Sigmoid colon (tissue), 7 donors: ENCODE measurements around the gene NUP160. TPM values are rescaled to one million over a fixed set of nuclear protein-coding genes. Genes with fewer than 3 reads are reported as not detected.
"Not testable (repeated sequence)": the region's sequence is repeated elsewhere in the genome, so short reads cannot be mapped to it uniquely, and the experiment has no call there.

Experiments used
- DNase-seq: peaks from one replicate; pipeline ENCODE4 v3.0.0-alpha.2; 2019
- H3K27ac ChIP-seq, 4 donors: fragments of 200-600 bp; sonication (generic); one replicate each; pipeline ENCODE4 v1.5.1; 2016 to 2019; ENCODE audit warnings: mild to moderate bottlenecking in 1 of 4
- H3K27me3 ChIP-seq, 3 donors: fragments of 200-600 bp; sonication (generic); one replicate each; pipeline ENCODE4 v1.5.1; 2019; ENCODE audit warnings: mild to moderate bottlenecking in 1 of 3
- H3K36me3 ChIP-seq, 4 donors: fragments of 200-600 bp; sonication (generic); one replicate each; pipeline ENCODE4 v1.5.1; 2016 to 2019
- H3K4me1 ChIP-seq, 4 donors: fragments of 200-600 bp; sonication (generic); one replicate each; pipeline ENCODE4 v1.5.1; 2017 to 2019
- H3K4me3 ChIP-seq, 4 donors: fragments of 200-600 bp; sonication (generic); one replicate each; pipeline ENCODE4 v1.5.1; 2017 to 2019; ENCODE audit warnings: mild to moderate bottlenecking in 2 of 4, moderate library complexity in 1 of 4
- H3K9me3 ChIP-seq, 4 donors: fragments of 200-600 bp in 3 of 4; sonication (generic) in 3 of 4; one replicate each; pipeline versions ENCODE4 v1.5.1 to v1.6.1; 2013 to 2019
- CTCF ChIP-seq, 4 experiments: fragments of 450-650 bp in 3 of 4; fragments of 200-600 bp in 1 of 4; IDR thresholded peaks; one replicate each; pipeline ENCODE4 v1.5.1; 2016 to 2019; ENCODE audit warnings: antibody characterized with exemption in 4 of 4, mild to moderate bottlenecking in 3 of 4, moderate library complexity in 2 of 4
- EP300 ChIP-seq, 4 donors: sonication (generic); formaldehyde crosslinking; IDR thresholded peaks; one replicate each; pipeline ENCODE4 v1.6.1; 2017; ENCODE audit warnings: antibody characterized with exemption in 4 of 4
- POLR2A ChIP-seq, 2 donors: fragments of 450-650 bp; IDR thresholded peaks; one replicate each; pipeline ENCODE4 v1.6.1; 2016; ENCODE audit warnings: antibody characterized with exemption in 2 of 2, mild to moderate bottlenecking in 2 of 2, moderate library complexity in 2 of 2
- POLR2AphosphoS5 ChIP-seq, 4 donors: sonication (generic); formaldehyde crosslinking; IDR thresholded peaks; one replicate each; pipeline ENCODE4 v1.6.1; 2017; ENCODE audit warnings: antibody characterized with exemption in 4 of 4
- whole genome bisulfite sequencing, 2 donors: extraction: QIAGEN DNeasy Blood & Tissue Kit; methylation state at CpG; one replicate each; pipeline ENCODE4 v1.1.7; 2013; 5-methylcytosine and 5-hydroxymethylcytosine counted together
- intact Hi-C: fragments of 100-400 bp; cut with DNase I; formaldehyde crosslinking; loops from one replicate; pipeline ENCODE4 v1.15.1; 2023
- polyA plus RNA-seq, 3 donors: library from polyadenylated mRNA; stranded (reverse); fragments of 200-250 nt; gene quantifications; one replicate each; pipeline ENCODE4 v1.2.3, GENCODE V29; 2013
- total RNA-seq, 4 donors: library from RNA; depleted of rRNA; stranded (reverse); fragments of >200 nt; gene quantifications; one replicate each; pipeline ENCODE4 v1.1.0, GENCODE V29; 2016
- donor health status: healthy with polysubstance abuse.
- donor health status: Bipolar disorder and iron deficiency.
- donor health status: healthy.

Gene NUP160
- total and polyA plus RNA-seq, 7 donors = 4.6 to 23.2 (median 16.3) TPM

GRCh38 chr11:47819743-47820142, 28.4 kb downstream of the NUP160 start:
- Histone ChIP-seq H3K36me3 (peaks cover 12 to 82% (median 31%) of the 10 kb centered on the region in 4 donors), H3K4me1 (no peaks in the 10 kb centered on the region), H3K27ac (no peak overlapping the region), H3K27me3 (no peaks in the 10 kb centered on the region), H3K9me3 (no peaks in the 10 kb centered on the region), H3K4me3 (no peak overlapping the region)
- no peak for DNase-seq
- intact Hi-C loops = no loop called here
- TF ChIP-seq CTCF (IDR thresholded peaks at IDR 0.05) = no peak
- TF ChIP-seq EP300 (IDR thresholded peaks at IDR 0.05) = no peak

- 98% methylated on average over 1 of the region's 1 CpG for WGBS, 2 donors
- no peaks in the 10 kb centered on the region for H3K9me3 ChIP-seq
- no peak overlapping the region for H3K27ac ChIP-seq
- no peak for DNase-seq
- no peak overlapping the region for H3K4me3 ChIP-seq
- TF ChIP-seq EP300 (IDR thresholded peaks at IDR 0.05) (no peak), CTCF (IDR thresholded peaks at IDR 0.05) (no peak), POLR2A (IDR thresholded peaks at IDR 0.05) (no peak), POLR2AphosphoS5 (IDR thresholded peaks at IDR 0.05) (no peak)
- intact Hi-C loops = no loop called here
- no peaks in the 10 kb centered on the region for H3K27me3 ChIP-seq
- no peaks in the 10 kb centered on the region for H3K4me1 ChIP-seq
- H3K36me3 ChIP-seq = peaks cover 10 to 100% (median 49%) of the 10 kb centered on the region in 4 donors
These were observed 47.4 kb downstream of the NUP160 start for GRCh38 chr11:47800759-47801158.

- H3K27me3 ChIP-seq = no peaks in the 10 kb centered on the region
- no peak for DNase-seq
- H3K27ac ChIP-seq = no peak overlapping the region
- peaks cover 10 to 89% (median 45%) of the 10 kb centered on the region in 4 donors for H3K36me3 ChIP-seq
- no peaks in the 10 kb centered on the region for H3K9me3 ChIP-seq
- intact Hi-C loops = no loop called here
- peaks cover 0 to 8% (median 8%) of the 10 kb centered on the region in 4 donors for H3K4me1 ChIP-seq
- 89 to 93% methylated on average over 4 of the region's 4 CpGs for WGBS, 2 donors
- no peak overlapping the region for H3K4me3 ChIP-seq
- TF ChIP-seq CTCF (IDR thresholded peaks at IDR 0.05) = no peak
- TF ChIP-seq EP300 (IDR thresholded peaks at IDR 0.05) = no peak
- TF ChIP-seq POLR2AphosphoS5 (IDR thresholded peaks at IDR 0.05) = no peak
- no peak for TF ChIP-seq POLR2A (IDR thresholded peaks at IDR 0.05)
These were observed 50.5 kb downstream of the NUP160 start for GRCh38 chr11:47797633-47798032.

- Histone ChIP-seq H3K27me3 (no peaks in the 10 kb centered on the region), H3K4me1 (peaks cover 0 to 27% (median 25%) of the 10 kb centered on the region in 4 donors), H3K9me3 (no peaks in the 10 kb centered on the region), H3K27ac (peak overlapping the region; percentile 58 to 78 (median 68)), H3K36me3 (peaks cover 0 to 75% (median 17%) of the 10 kb centered on the region in 4 donors), H3K4me3 (no peak overlapping the region)
- intact Hi-C loops = loop anchor here (2.0 kb wide), 1 partner anchor 25 kb away; the partner anchor contains the start of gene FNBP4
- DNase-seq = no peak
- TF ChIP-seq POLR2A (IDR thresholded peaks at IDR 0.05) (no peak), CTCF (IDR thresholded peaks at IDR 0.05) (no peak), EP300 (IDR thresholded peaks at IDR 0.05) (no peak), POLR2AphosphoS5 (IDR thresholded peaks at IDR 0.05) (no peak)
- WGBS, 2 donors = 74 to 87% methylated on average over 4 of the region's 4 CpGs
These were observed 56.2 kb downstream of the NUP160 start for GRCh38 chr11:47791774-47792430.

- H3K27ac ChIP-seq, intact Hi-C loops, H3K9me3 ChIP-seq, H3K4me3 ChIP-seq, DNase-seq, H3K27me3 ChIP-seq: not testable (repeated sequence)
- peaks cover 6 to 75% (median 23%) of the 10 kb centered on the region in 4 donors for H3K36me3 ChIP-seq
- H3K4me1 ChIP-seq = peaks cover 0 to 27% (median 25%) of the 10 kb centered on the region in 4 donors
- WGBS, 2 donors = 98% methylated on average over 8 of the region's 8 CpGs
These were observed 58.1 kb downstream of the NUP160 start for GRCh38 chr11:47790017-47790416.
